GM10248 (cell line): Measurements from ENCODE around the gene CAMSAP1.
"Not testable (repeated sequence)": the region's sequence is repeated elsewhere in the genome, so short reads cannot be mapped to it uniquely, and the experiment has no call there.

Experiments used
- CTCF ChIA-PET: fragments of 300-600 bp; sonication (Branson Sonifier 250); formaldehyde crosslinking; extraction: SDS; loops from one replicate; lab custom pipeline; 2021; ENCODE audit warnings: antibody characterized with exemption; lab: Yijun Ruan, JAX
- POLR2A ChIA-PET: fragments of 350-650 bp; sonication (Branson Sonifier 250); formaldehyde crosslinking; extraction: SDS; loops from one replicate; lab custom pipeline; 2020; ENCODE audit warnings: antibody characterized with exemption; lab: Yijun Ruan, JAX
- DNase-seq: peaks from one replicate; pipeline ENCODE4 v3.0.0; 2012; ENCODE audit errors: extremely low spot score
- TF ChIP-seq, protein P1 (sequence below): IDR thresholded peaks from 2 replicates; pipeline ENCODE4 v1.5.1; 2012; ENCODE audit warnings: mild to moderate bottlenecking, low read depth; ENCODE audit errors: extremely low read depth, missing control alignments, control extremely low read depth

Gene CAMSAP1

DNA sequence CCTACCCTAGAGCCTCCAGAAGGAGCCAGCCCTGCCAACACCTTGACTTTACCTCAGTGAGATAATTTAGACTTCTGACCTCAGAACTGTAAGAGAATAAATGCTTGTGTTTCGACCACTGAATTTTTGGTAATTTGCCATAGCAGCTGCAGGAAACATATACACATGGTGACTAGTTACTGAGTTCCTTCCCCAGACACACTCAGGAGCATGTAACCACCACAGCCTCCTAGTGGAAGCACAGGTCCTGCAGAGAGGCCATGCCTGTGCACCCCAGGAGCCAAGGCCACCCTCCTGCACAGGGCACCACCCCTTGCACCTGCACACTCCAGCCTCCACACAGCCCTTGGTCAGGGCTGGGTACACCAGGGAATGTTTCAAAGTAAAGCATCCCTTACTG is 7.6 kb upstream of the CAMSAP1 start:
- ChIA-PET CTCF (interaction anchor here (1.3 kb wide), 1 partner anchor 11 kb away, joined by 3 read pairs; no protein-coding TSS in a partner anchor), POLR2A (no interaction called here)
- no peak for DNase-seq
- TF ChIP-seq, protein P1, sequence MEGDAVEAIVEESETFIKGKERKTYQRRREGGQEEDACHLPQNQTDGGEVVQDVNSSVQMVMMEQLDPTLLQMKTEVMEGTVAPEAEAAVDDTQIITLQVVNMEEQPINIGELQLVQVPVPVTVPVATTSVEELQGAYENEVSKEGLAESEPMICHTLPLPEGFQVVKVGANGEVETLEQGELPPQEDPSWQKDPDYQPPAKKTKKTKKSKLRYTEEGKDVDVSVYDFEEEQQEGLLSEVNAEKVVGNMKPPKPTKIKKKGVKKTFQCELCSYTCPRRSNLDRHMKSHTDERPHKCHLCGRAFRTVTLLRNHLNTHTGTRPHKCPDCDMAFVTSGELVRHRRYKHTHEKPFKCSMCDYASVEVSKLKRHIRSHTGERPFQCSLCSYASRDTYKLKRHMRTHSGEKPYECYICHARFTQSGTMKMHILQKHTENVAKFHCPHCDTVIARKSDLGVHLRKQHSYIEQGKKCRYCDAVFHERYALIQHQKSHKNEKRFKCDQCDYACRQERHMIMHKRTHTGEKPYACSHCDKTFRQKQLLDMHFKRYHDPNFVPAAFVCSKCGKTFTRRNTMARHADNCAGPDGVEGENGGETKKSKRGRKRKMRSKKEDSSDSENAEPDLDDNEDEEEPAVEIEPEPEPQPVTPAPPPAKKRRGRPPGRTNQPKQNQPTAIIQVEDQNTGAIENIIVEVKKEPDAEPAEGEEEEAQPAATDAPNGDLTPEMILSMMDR = no peak

DNA sequence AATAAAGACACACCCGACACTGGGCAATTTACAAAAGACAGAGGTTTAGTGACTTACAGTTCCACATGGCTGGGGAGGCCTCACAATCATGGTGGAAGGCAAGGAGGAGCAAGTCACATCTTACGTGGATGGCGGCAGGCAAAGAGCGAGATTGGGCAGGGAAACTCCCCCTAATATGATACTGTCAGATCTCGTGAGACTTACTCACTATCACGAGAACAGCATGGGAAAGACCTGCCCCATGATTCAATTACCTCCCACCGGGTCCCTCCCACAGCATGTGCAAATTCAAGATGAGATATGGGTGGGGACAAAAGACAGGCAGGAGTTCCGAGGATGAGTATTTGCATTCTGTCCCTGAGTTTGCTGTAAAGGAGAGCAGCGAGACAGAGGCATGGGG is 3.9 kb upstream of the CAMSAP1 start:
- CTCF ChIA-PET = interaction anchor here (2.4 kb wide), 1 partner anchor 56 kb away, joined by 5 read pairs; no protein-coding TSS in a partner anchor
- DNase-seq, POLR2A ChIA-PET: not testable (repeated sequence)

DNA sequence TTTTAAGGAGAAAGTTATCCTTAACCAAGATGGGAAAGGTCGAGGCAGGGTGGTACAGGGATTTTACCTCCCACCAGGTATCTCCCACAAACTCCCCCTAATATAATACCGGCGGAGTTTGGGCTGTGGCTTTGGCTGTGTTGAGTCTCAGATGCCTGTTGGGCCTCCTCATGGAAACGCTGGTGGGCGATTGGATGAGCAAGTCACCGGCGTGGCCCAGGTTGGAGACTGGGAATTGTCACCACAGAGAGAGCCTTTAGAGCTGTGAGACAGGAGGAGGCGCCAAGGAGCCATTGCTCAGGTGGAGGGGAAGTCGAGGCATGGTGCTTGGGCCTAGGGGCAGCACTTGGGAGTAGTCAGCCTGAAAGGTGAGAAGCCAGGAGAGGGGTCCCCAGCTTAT is 3.4 kb upstream of the CAMSAP1 start:
- CTCF ChIA-PET = interaction anchor here (2.4 kb wide), 1 partner anchor 57 kb away, joined by 5 read pairs; no protein-coding TSS in a partner anchor
- POLR2A ChIA-PET = no interaction called here
- TF ChIP-seq, protein P1 = no peak

GRCh38 chr9:135910216-135910615 is 2.9 kb upstream of the CAMSAP1 start:
- TF ChIP-seq, protein P1 = no peak
- POLR2A ChIA-PET = no interaction called here
- no peak for DNase-seq
- CTCF ChIA-PET = interaction anchor here (2.4 kb wide), 1 partner anchor 57 kb away, joined by 5 read pairs; no protein-coding TSS in a partner anchor

More for the DNA sequence above, 3.4 kb upstream of the CAMSAP1 start:
- no peak for DNase-seq

- TF ChIP-seq, protein P1 = no peak
- ChIA-PET CTCF (interaction anchor here (2.4 kb wide), 1 partner anchor 58 kb away, joined by 5 read pairs; no protein-coding TSS in a partner anchor), POLR2A (no interaction called here)
- DNase-seq = no peak
Observed at GRCh38 chr9:135909371-135909770, 2.0 kb upstream of the CAMSAP1 start.

DNA sequence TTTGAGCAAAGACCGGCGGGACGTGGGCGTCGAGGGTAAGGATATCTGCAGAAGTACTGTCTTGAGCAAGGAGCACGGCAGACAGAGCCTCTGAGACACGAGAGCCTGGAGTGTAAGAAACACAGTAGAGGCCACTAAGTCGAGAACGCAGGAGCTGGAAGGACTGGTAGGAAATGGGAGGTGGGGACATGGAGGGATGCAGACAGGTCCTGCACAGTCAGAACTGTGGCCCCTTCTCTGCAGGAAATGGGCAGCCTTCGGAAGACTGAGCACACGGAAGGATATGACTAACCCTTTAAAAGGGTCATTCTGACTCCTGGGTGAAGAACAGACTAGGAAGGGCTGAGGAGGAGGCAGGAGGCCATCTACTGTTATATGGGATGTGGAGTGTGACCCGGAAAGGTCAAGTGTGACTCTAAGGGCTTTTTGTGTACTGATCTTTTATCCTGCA is 1.4 kb upstream of the CAMSAP1 start:
- ChIA-PET POLR2A (no interaction called here), CTCF (interaction anchor here (2.4 kb wide), 1 partner anchor 59 kb away, joined by 5 read pairs; no protein-coding TSS in a partner anchor)
- TF ChIP-seq, protein P1 = no peak
- DNase-seq = no peak

DNA sequence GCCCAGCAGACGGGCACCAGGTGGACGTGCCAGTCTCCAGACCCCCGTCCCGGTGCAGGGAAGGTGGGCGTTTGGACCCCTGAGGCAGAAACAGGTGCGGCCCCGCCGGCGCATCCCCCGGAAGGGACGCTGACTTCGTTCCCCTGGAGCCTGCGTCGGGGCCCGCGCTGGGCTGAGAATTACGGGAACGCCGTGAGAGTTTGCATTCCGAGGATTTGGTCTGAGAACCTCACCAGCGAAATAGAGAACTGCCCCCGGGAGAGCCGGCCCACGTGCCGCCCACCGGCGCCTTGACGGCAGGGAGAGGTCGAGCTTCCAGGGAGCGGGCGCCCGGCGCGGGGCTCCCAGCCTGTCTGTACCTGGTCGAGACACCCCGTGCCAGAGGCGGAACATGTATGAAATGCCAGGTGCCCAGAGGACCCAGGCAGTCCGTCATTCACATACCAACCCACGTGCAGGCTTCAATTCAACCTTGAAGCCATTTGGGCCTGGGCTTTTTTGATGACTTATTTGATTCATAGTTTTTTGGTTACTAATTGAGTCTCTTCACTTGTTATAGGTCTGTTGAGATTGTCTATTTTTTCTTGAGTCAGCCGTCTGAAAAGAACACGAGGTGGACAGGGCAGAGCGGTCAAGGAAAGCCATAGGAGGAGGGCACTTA is 877 bp upstream of the CAMSAP1 start:
- POLR2A ChIA-PET = interaction anchor here (0.6 kb wide), 2 partner anchors 173 to 225 kb away, joined by 3 read pairs; no protein-coding TSS in a partner anchor
- CTCF ChIA-PET = interaction anchor here (2.1 kb wide), 1 partner anchor 43 kb away, joined by 5 read pairs; no protein-coding TSS in a partner anchor
- no peak for DNase-seq
- TF ChIP-seq, protein P1 = no peak
